HCT116 (cell line): ENCODE data around the gene RGCC. TPM values are rescaled to one million over a fixed set of nuclear protein-coding genes. Genes with fewer than 3 reads are reported as not detected.

Experiments
- ATAC-seq: fragments of 200-7000 bp; cut with Tn5 transposase; 2 replicates; pipeline ENCODE4 v1.9.1; 2020; ENCODE audit warnings: mild to moderate bottlenecking, moderate library complexity
- BruUV-seq: library from RNA; stranded (reverse); fragments of 400-500 nt; replicated peaks from 2 replicates; lab custom pipeline; 2021; lab: Mats Ljungman, UMichigan
- CTCF ChIA-PET: fragments of 300-600 bp; sonication (Branson Sonifier 250); formaldehyde crosslinking; loops from one replicate; lab custom pipeline; 2021; ENCODE audit warnings: antibody characterized with exemption; lab: Charles Lee
- POLR2A ChIA-PET: fragments of 300-600, 350-600 bp; sonication (Branson Sonifier 250); formaldehyde crosslinking; loops from one replicate; lab custom pipeline; 2021; ENCODE audit warnings: antibody characterized with exemption; lab: Charles Lee
- RAD21 ChIA-PET, 2 experiments: fragments of 300-600 bp; sonication (Branson Sonifier 250); formaldehyde crosslinking; loops; one replicate each; lab custom pipeline; 2023; ENCODE audit warnings: low total read pairs in 2 of 2; ENCODE audit not compliant: uncharacterized antibody in 2 of 2, unreplicated experiment in 2 of 2, low non-redundant PET in 1 of 2; lab: Charles Lee
- DNase-seq: peaks from one replicate; pipeline ENCODE4 v3.0.0-alpha.2; 2010; ENCODE audit warnings: low read depth, low spot score
- H2AFZ ChIP-seq: fragments of 200-600 bp; shearing (Covaris generic), sonication (generic); 2 replicates; pipeline ENCODE4 v1.6.1; 2017; ENCODE audit warnings: low read depth, mixed run types, mixed read lengths, antibody characterized with exemption, low read length; ENCODE audit not compliant: poor library complexity, severe bottlenecking
- H3K27ac ChIP-seq: 2 replicates; pipeline ENCODE4 v1.5.1; 2012; ENCODE audit warnings: low read depth, low read length
- H3K27me3 ChIP-seq: fragments of 200-600 bp; sonication (generic); 2 replicates; pipeline ENCODE4 v1.6.1; 2016; ENCODE audit warnings: mixed run types, low read length, mixed read lengths; ENCODE audit not compliant: insufficient read depth
- H3K36me3 ChIP-seq, 2 experiments: fragments of 200-500 bp in 1 of 2; fragments of 200-600 bp in 1 of 2; sonication (Bioruptor generic) in 1 of 2; sonication (generic) in 1 of 2; 2 replicates each; pipeline versions ENCODE4 v1.5.1 to v1.6.1; 2014 to 2016; ENCODE audit warnings: low read length in 2 of 2, inconsistent platforms in 1 of 2, mixed read lengths in 1 of 2, mixed run types in 1 of 2; ENCODE audit not compliant: insufficient read depth in 2 of 2, control insufficient read depth in 1 of 2
- H3K4me1 ChIP-seq, 2 experiments: fragments of 200-600 bp in 1 of 2; sonication (generic) in 1 of 2; 2 replicates each; pipeline versions ENCODE4 v1.5.1 to v1.6.1; 2012 to 2017; ENCODE audit warnings: low read length in 2 of 2, inconsistent platforms in 1 of 2, mild to moderate bottlenecking in 1 of 2, mixed read lengths in 1 of 2, mixed run types in 1 of 2, moderate library complexity in 1 of 2; ENCODE audit not compliant: insufficient read depth in 2 of 2, control insufficient read depth in 1 of 2
- H3K4me2 ChIP-seq: fragments of 200-600 bp; sonication (generic); 2 replicates; pipeline ENCODE4 v1.6.1; 2017; ENCODE audit warnings: mixed run types, low read length, mixed read lengths
- H3K4me3 ChIP-seq, 2 experiments: fragments of 200-600 bp in 1 of 2; sonication (generic) in 1 of 2; replicated peaks in 1 of 2; 2 replicates each; pipeline ENCODE4 v1.5.1; 2011 to 2016; ENCODE audit warnings: low read length in 2 of 2, control low read depth in 1 of 2, low read depth in 1 of 2, mild to moderate bottlenecking in 1 of 2, mixed read lengths in 1 of 2, mixed run types in 1 of 2
- H3K79me2 ChIP-seq: fragments of 200-600 bp; sonication (generic); 2 replicates; pipeline ENCODE4 v1.6.1; 2017; ENCODE audit warnings: mild to moderate bottlenecking, mixed run types, low read length, moderate library complexity, mixed read lengths; ENCODE audit not compliant: insufficient read depth
- H3K9ac ChIP-seq: fragments of 200-600 bp; sonication (generic); 2 replicates; pipeline ENCODE4 v1.6.1; 2016; ENCODE audit warnings: low read length, mixed read lengths
- H3K9me2 ChIP-seq: fragments of 200-600 bp; sonication (generic), shearing (Covaris generic); 2 replicates; pipeline ENCODE4 v1.6.1; 2017; ENCODE audit warnings: mixed run types, mild to moderate bottlenecking, moderate library complexity; ENCODE audit not compliant: insufficient read depth
- H3K9me3 ChIP-seq, 2 experiments: fragments of 200-500 bp in 1 of 2; fragments of 200-600 bp in 1 of 2; sonication (Bioruptor generic) in 1 of 2; sonication (generic) in 1 of 2; 2 replicates each; pipeline ENCODE4 v1.6.1; 2014 to 2017; ENCODE audit warnings: low read length in 2 of 2, mixed read lengths in 2 of 2, inconsistent platforms in 1 of 2, low read depth in 1 of 2, mild to moderate bottlenecking in 1 of 2, mixed run types in 1 of 2, moderate library complexity in 1 of 2; ENCODE audit not compliant: control insufficient read depth in 1 of 2, insufficient read depth in 1 of 2
- H4K20me1 ChIP-seq: fragments of 200-600 bp; sonication (generic), shearing (Covaris generic); 2 replicates; pipeline ENCODE4 v1.6.1; 2017; ENCODE audit warnings: mixed run types, mild to moderate bottlenecking, moderate library complexity; ENCODE audit not compliant: insufficient read depth
- CTCF ChIP-seq, 3 experiments: fragments of 200-600 bp in 1 of 3; sonication (generic) in 1 of 3; IDR thresholded peaks in 2 of 3; conservative IDR thresholded peaks in 1 of 3; 2 replicates each; pipeline ENCODE4 v1.5.1; 2012 to 2017; ENCODE audit warnings: low read depth in 2 of 3, low read length in 2 of 3, antibody characterized with exemption in 1 of 3, borderline replicate concordance in 1 of 3, control low read depth in 1 of 3, mild to moderate bottlenecking in 1 of 3, mixed read lengths in 1 of 3, mixed run types in 1 of 3, moderate library complexity in 1 of 3; ENCODE audit not compliant: insufficient read depth in 1 of 3
- ELF1 ChIP-seq: IDR thresholded peaks from 2 replicates; pipeline ENCODE4 v1.6.1; 2012; ENCODE audit warnings: low read depth, borderline replicate concordance
- POLR2AphosphoS5 ChIP-seq: IDR thresholded peaks from 2 replicates; pipeline ENCODE4 v1.6.1; 2011; ENCODE audit warnings: mild to moderate bottlenecking, low read depth, low read length, moderate library complexity
- SP1 ChIP-seq: IDR thresholded peaks from 2 replicates; pipeline ENCODE4 v1.6.1; 2012; ENCODE audit warnings: low read depth
- SRF ChIP-seq: IDR thresholded peaks from 2 replicates; pipeline ENCODE4 v1.6.1; 2012; ENCODE audit warnings: low read depth
- intact Hi-C: fragments of 100-400 bp; cut with micrococcal nuclease; formaldehyde crosslinking; loops from 2 replicates; pipeline ENCODE4 v1.10.0; 2022
- total RNA-seq: library from RNA; stranded (reverse); gene quantifications from one replicate; pipeline ENCODE4 v1.2.1, GENCODE V29; 2021; ENCODE audit not compliant: unreplicated experiment
- TF ChIP-seq, protein P1 (sequence below): IDR thresholded peaks from 2 replicates; pipeline ENCODE4 v1.6.1; 2011; ENCODE audit warnings: mild to moderate bottlenecking, low read length, moderate library complexity; ENCODE audit not compliant: insufficient replicate concordance; ENCODE audit errors: extremely low read depth

RGCC gene
- total RNA-seq, 1 experiment from 2014 or later: 3.2 TPM

DNA sequence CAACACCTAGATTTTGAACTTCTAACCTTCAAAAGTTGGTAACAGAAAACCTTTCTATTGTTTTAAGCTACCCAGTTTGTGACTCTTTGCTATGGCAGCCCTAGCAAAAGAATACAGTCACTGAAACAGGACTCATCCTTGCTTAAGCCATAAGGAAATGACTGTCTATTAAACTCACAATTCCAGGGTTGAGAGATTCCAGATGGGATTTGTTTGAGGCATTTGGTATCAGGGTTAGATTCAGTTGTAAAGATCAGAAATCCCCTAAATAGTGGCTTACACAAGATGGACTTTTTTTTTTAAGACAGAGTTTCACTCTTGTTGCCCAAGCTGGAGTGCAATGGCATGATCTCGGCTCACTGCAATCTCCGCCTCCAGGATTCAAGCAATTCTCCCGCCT is 41.1 kb upstream of the RGCC start:
- no peaks in the 10 kb centered on the region for H3K27me3 ChIP-seq
- ATAC-seq: no peak
- no peaks in the 10 kb centered on the region for H3K36me3 ChIP-seq
- no peak overlapping the region for H3K27ac ChIP-seq
- H2AFZ ChIP-seq: no peak overlapping the region
- H3K79me2 ChIP-seq: no peaks in the 10 kb centered on the region
- no peaks in the 10 kb centered on the region for H3K9me3 ChIP-seq
- BruUV-seq: no TSS peak
- no peak overlapping the region for H3K9ac ChIP-seq
- 0 out of 4 replicates have a peak, but pooled peaks cover 0 to 4% of the 10 kb centered on the region in 2 experiments for H3K4me1 ChIP-seq
- H3K9me2 ChIP-seq: no peaks in the 10 kb centered on the region
- intact Hi-C loops: no loop called here
- no peak overlapping the region for H3K4me3 ChIP-seq
- no peaks in the 10 kb centered on the region for H4K20me1 ChIP-seq
- POLR2A ChIA-PET: no interaction called here
- DNase-seq: no peak
- no peak overlapping the region for H3K4me2 ChIP-seq
- RAD21 ChIA-PET: no interaction called here
- CTCF ChIA-PET: no interaction called here
- TF ChIP-seq ELF1: no peak
- no peak for TF ChIP-seq CTCF (IDR thresholded peaks at IDR 0.05 in 2 of 3, conservative IDR thresholded peaks at IDR 0.05 in 1 of 3; ENCODE audit: borderline replicate concordance in 1 of 3, insufficient read depth in 1 of 3, low read depth in 2 of 3, low read length in 2 of 3)
- TF ChIP-seq SP1: no peak
- TF ChIP-seq SRF: no peak
- no peak for TF ChIP-seq POLR2AphosphoS5
- TF ChIP-seq, protein P1, sequence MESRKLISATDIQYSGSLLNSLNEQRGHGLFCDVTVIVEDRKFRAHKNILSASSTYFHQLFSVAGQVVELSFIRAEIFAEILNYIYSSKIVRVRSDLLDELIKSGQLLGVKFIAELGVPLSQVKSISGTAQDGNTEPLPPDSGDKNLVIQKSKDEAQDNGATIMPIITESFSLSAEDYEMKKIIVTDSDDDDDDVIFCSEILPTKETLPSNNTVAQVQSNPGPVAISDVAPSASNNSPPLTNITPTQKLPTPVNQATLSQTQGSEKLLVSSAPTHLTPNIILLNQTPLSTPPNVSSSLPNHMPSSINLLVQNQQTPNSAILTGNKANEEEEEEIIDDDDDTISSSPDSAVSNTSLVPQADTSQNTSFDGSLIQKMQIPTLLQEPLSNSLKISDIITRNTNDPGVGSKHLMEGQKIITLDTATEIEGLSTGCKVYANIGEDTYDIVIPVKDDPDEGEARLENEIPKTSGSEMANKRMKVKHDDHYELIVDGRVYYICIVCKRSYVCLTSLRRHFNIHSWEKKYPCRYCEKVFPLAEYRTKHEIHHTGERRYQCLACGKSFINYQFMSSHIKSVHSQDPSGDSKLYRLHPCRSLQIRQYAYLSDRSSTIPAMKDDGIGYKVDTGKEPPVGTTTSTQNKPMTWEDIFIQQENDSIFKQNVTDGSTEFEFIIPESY: no peak
